Endothelial cell of umbilical vein (primary cell): ENCODE data around the gene TMEM237. TPM values are rescaled to one million over a fixed set of nuclear protein-coding genes. Genes with fewer than 3 reads are reported as not detected.
A peak's percentile ranks its signal among the peaks of the same experiment; 100 is the strongest.

Experiments used
- BruUV-seq: library from RNA; stranded (reverse); fragments of 400-500 nt; replicated peaks from 2 replicates; lab custom pipeline; 2021; lab: Mats Ljungman, UMichigan
- CTCF ChIA-PET: fragments of 300-600, 350-600 bp; sonication (Branson Sonifier 250); formaldehyde crosslinking; loops from one replicate; lab custom pipeline; 2021; ENCODE audit warnings: antibody characterized with exemption, inconsistent platforms; lab: Charles Lee
- POLR2A ChIA-PET: fragments of 300-600, 350-600 bp; sonication (Branson Sonifier 250); formaldehyde crosslinking; loops from one replicate; lab custom pipeline; 2021; ENCODE audit warnings: antibody characterized with exemption, inconsistent platforms; lab: Charles Lee
- DNase-seq: peaks from one replicate; pipeline ENCODE4 v3.0.0-alpha.2; 2011; ENCODE audit warnings: low read depth, low spot score
- FAIRE-seq: peaks from 2 replicates; lab custom pipeline; 2011; peaks lifted over from hg19 to GRCh38; lab: Jason Lieb, UNC
- H2AFZ ChIP-seq: 2 replicates; pipeline ENCODE4 v1.6.0; 2012; ENCODE audit warnings: low read depth, low read length, control low read depth, inconsistent platforms
- H3K27ac ChIP-seq: 2 replicates; pipeline ENCODE4 v1.5.1; 2011; ENCODE audit warnings: low read depth, mild to moderate bottlenecking, control low read depth, low read length, moderate library complexity; ENCODE audit not compliant: insufficient read depth
- H3K27me3 ChIP-seq, 2 experiments: 2 replicates each; pipeline versions ENCODE4 v1.6.0 to v1.6.1; 2011; ENCODE audit warnings: low read length in 2 of 2, mixed read lengths in 1 of 2; ENCODE audit not compliant: control insufficient read depth in 2 of 2, insufficient read depth in 2 of 2
- H3K36me3 ChIP-seq, 2 experiments: 2 replicates in 1 of 2; 3 replicates in 1 of 2; pipeline ENCODE4 v1.5.1; 2011; ENCODE audit warnings: low read length in 2 of 2, mild to moderate bottlenecking in 1 of 2, moderate library complexity in 1 of 2; ENCODE audit not compliant: control insufficient read depth in 2 of 2, insufficient read depth in 2 of 2; ENCODE audit errors: extremely low read depth in 1 of 2
- H3K4me1 ChIP-seq: 3 replicates; pipeline ENCODE4 v1.5.1; 2011; ENCODE audit warnings: mild to moderate bottlenecking, low read length; ENCODE audit not compliant: control insufficient read depth, insufficient read depth; ENCODE audit errors: extremely low read depth
- H3K4me2 ChIP-seq: 2 replicates; pipeline ENCODE4 v1.6.1; 2011; ENCODE audit warnings: low read length, control low read depth, mixed read lengths; ENCODE audit not compliant: insufficient read depth
- H3K4me3 ChIP-seq, 3 experiments: fragments of 200-600 bp in 1 of 3; sonication (generic), shearing (Covaris generic) in 1 of 3; replicated peaks in 1 of 3; 2 replicates each; pipeline ENCODE4 v1.5.1; 2011 to 2016; ENCODE audit warnings: control low read depth in 3 of 3, low read length in 3 of 3, mild to moderate bottlenecking in 2 of 3, inconsistent platforms in 1 of 3, low read depth in 1 of 3, moderate library complexity in 1 of 3; ENCODE audit not compliant: insufficient read depth in 1 of 3
- H3K79me2 ChIP-seq: 2 replicates; pipeline ENCODE4 v1.6.0; 2012; ENCODE audit warnings: low read length, inconsistent platforms; ENCODE audit not compliant: control insufficient read depth, insufficient read depth
- H3K9ac ChIP-seq: replicated peaks from 2 replicates; pipeline ENCODE3; 2011; ENCODE audit warnings: low read length, control low read depth; ENCODE audit not compliant: insufficient read depth; ENCODE audit errors: extremely low read depth
- H3K9me1 ChIP-seq: replicated peaks from 3 replicates; pipeline ENCODE4 v1.6.0; 2011; ENCODE audit warnings: mild to moderate bottlenecking, low read length; ENCODE audit not compliant: control insufficient read depth, insufficient read depth; ENCODE audit errors: extremely low read depth
- H3K9me3 ChIP-seq: replicated peaks from 2 replicates; pipeline ENCODE4 v1.5.1; 2012; ENCODE audit warnings: low read length, inconsistent platforms; ENCODE audit not compliant: control insufficient read depth, insufficient read depth
- H4K20me1 ChIP-seq: replicated peaks from 2 replicates; pipeline ENCODE3; 2011; ENCODE audit warnings: mild to moderate bottlenecking, low read length; ENCODE audit not compliant: control insufficient read depth, insufficient read depth; ENCODE audit errors: extremely low read depth
- CTCF ChIP-seq, 2 donors: IDR thresholded peaks; 1 replicate in 1 of 2; 2 replicates in 1 of 2; pipeline ENCODE4 v1.5.1; 2011; ENCODE audit warnings: low read length in 2 of 2, mild to moderate bottlenecking in 2 of 2, moderate library complexity in 2 of 2, control low read depth in 1 of 2, inconsistent platforms in 1 of 2, low read depth in 1 of 2; ENCODE audit not compliant: insufficient read depth in 1 of 2; ENCODE audit errors: extremely low read depth in 1 of 2
- EZH2 ChIP-seq: IDR thresholded peaks from 2 replicates; pipeline ENCODE4 v1.6.1; 2012; ENCODE audit warnings: borderline replicate concordance, low read depth, mild to moderate bottlenecking, moderate library complexity, low read length, inconsistent platforms; ENCODE audit not compliant: severe bottlenecking
- FOS ChIP-seq: IDR thresholded peaks from 2 replicates; pipeline ENCODE4 v1.6.1; 2011; ENCODE audit warnings: mild to moderate bottlenecking, low read length, moderate library complexity, borderline replicate concordance; ENCODE audit not compliant: insufficient read depth
- GATA2 ChIP-seq: IDR thresholded peaks from 2 replicates; pipeline ENCODE4 v1.7.0; 2011; ENCODE audit warnings: low read depth, mild to moderate bottlenecking, moderate library complexity, mixed read lengths, low read length; ENCODE audit not compliant: insufficient read length, insufficient read depth
- JUN ChIP-seq: IDR thresholded peaks from 2 replicates; pipeline ENCODE4 v1.6.1; 2011; ENCODE audit warnings: borderline replicate concordance, low read depth; ENCODE audit not compliant: insufficient read length, insufficient read depth
- MAX ChIP-seq: IDR thresholded peaks from 2 replicates; pipeline ENCODE4 v1.6.1; 2011; ENCODE audit not compliant: insufficient read depth, insufficient read length
- MYC ChIP-seq: IDR thresholded peaks from one replicate; pipeline ENCODE4 v1.6.1; 2011; ENCODE audit warnings: mild to moderate bottlenecking, low read depth, low read length
- POLR2A ChIP-seq: IDR thresholded peaks from 2 replicates; pipeline ENCODE4 v1.6.1; 2012; ENCODE audit warnings: low read depth, mild to moderate bottlenecking, control low read depth, low read length
- POLR2AphosphoS5 ChIP-seq: IDR thresholded peaks from 2 replicates; pipeline ENCODE4 v1.6.1; 2012; ENCODE audit warnings: low read depth, mild to moderate bottlenecking, control low read depth, low read length, moderate library complexity; ENCODE audit not compliant: insufficient read depth
- dilution Hi-C: fragments of 300-500 bp; cut with MboI; formaldehyde crosslinking; loops from one replicate; pipeline ENCODE4 v1.15.0; 2019; ENCODE audit warnings: low sequenced_read_pairs; ENCODE audit not compliant: extremely low pct_ligation_motif_present
- intact Hi-C: fragments of 100-400 bp; cut with micrococcal nuclease; formaldehyde crosslinking; loops from one replicate; pipeline ENCODE4 v1.10.0; 2022
- polyA plus RNA-seq, 4 experiments: library from polyadenylated mRNA; depleted of rRNA in 3 of 4; stranded (reverse) in 3 of 4; unstranded in 1 of 4; fragments of >200 nt; gene quantifications; 2 replicates each; pipeline versions ENCODE4 v1.2.1 to v1.2.3, GENCODE V29; 2011 to 2012; ENCODE audit warnings: missing spikeins in 1 of 4
- total RNA-seq: library from RNA; stranded (reverse); gene quantifications from 2 replicates; pipeline ENCODE4 v1.2.3, GENCODE V29; 2021

The TMEM237 gene
- total and polyA plus RNA-seq, 2 donors (not counting 3 experiments of a cell fraction or from before 2014, with no cell fraction given) = 41.2 to 64.7 TPM

- Histone ChIP-seq H3K9ac (peak overlapping the region; percentile 66), H2AFZ (peak overlapping the region; percentile 3), H3K9me1 (no peaks in the 10 kb centered on the region), H3K36me3 (no peaks in the 10 kb centered on the region), H3K27ac (peak overlapping the region; percentile 94), H4K20me1 (no peaks in the 10 kb centered on the region), H3K4me2 (peak overlapping the region; percentile 78), H3K4me1 (peaks cover 31% of the 10 kb centered on the region), H3K4me3 (peak overlapping the region in 1 of 3 experiments; percentile 24), H3K79me2 (no peaks in the 10 kb centered on the region), H3K9me3 (no peaks in the 10 kb centered on the region), H3K27me3 (no peaks in the 10 kb centered on the region)
- intact Hi-C loops = loop anchor here (1.0 kb wide), 2 partner anchors 11 to 42 kb away; partner anchors contain the start of gene TMEM237
- DNase-seq (peak; percentile 89), FAIRE-seq (peak; percentile 69)
- CTCF ChIA-PET = interaction anchor here (0.9 to 2.5 kb wide), 7 partner anchors 9 to 58 kb away, joined by 3 to 10 read pairs (median 3); partner anchors contain the start of gene MPP4
- BruUV-seq = TSS peak; percentile 65
- TF ChIP-seq JUN (peak; percentile 68), GATA2 (no peak), CTCF (IDR thresholded peaks at IDR 0.05; ENCODE audit: extremely low read depth in 1 of 2, insufficient read depth in 1 of 2, low read depth in 1 of 2, low read length in 2 of 2) (no peak), POLR2AphosphoS5 (peak; percentile 22), MAX (no peak), FOS (peak; percentile 6), POLR2A (peak; percentile 30), MYC (no peak), EZH2 (no peak)
- dilution Hi-C loops = no loop called here
- POLR2A ChIA-PET = interaction anchor here (1.0 kb wide), 1 partner anchor 44 kb away, joined by 4 read pairs; the partner anchor contains the start of gene MPP4
These were observed 11.5 kb upstream of the TMEM237 start for GRCh38 chr2:201654616-201655384.
